B cell (primary cell): ENCODE measurements around the gene PTPN14.

Experiments
- EZH2 ChIP-seq: IDR thresholded peaks from 2 replicates; pipeline ENCODE4 v1.6.1; 2012; ENCODE audit warnings: borderline replicate concordance, low read depth, mild to moderate bottlenecking, moderate library complexity, low read length; ENCODE audit not compliant: insufficient read depth, poor library complexity, severe bottlenecking
- TF ChIP-seq, protein P1 (sequence below): fragments of 200-600 bp; IDR thresholded peaks from one replicate; pipeline ENCODE4 v1.8.0; 2022; ENCODE audit warnings: antibody characterized with exemption, mild to moderate bottlenecking

DNA sequence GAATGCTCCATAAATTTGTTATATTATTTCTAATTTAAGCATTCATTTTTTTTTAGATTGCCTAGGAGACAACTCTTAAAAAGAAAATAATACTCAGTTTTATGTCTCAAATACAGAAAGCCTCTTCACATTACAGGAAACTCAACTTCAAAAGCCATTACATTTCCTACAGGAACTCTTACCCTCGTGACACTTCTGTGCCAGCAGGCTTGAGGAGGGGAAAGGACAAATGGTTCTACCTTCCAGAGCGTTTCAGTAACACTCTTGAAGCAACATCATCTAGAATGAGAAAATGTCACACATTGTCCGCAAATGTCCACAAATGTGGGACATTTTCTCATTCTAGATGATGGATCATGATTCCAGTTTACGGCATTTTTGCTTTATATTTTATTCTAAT, 51.7 kb downstream of the PTPN14 start:
- no peak for TF ChIP-seq EZH2
- TF ChIP-seq, protein P1, sequence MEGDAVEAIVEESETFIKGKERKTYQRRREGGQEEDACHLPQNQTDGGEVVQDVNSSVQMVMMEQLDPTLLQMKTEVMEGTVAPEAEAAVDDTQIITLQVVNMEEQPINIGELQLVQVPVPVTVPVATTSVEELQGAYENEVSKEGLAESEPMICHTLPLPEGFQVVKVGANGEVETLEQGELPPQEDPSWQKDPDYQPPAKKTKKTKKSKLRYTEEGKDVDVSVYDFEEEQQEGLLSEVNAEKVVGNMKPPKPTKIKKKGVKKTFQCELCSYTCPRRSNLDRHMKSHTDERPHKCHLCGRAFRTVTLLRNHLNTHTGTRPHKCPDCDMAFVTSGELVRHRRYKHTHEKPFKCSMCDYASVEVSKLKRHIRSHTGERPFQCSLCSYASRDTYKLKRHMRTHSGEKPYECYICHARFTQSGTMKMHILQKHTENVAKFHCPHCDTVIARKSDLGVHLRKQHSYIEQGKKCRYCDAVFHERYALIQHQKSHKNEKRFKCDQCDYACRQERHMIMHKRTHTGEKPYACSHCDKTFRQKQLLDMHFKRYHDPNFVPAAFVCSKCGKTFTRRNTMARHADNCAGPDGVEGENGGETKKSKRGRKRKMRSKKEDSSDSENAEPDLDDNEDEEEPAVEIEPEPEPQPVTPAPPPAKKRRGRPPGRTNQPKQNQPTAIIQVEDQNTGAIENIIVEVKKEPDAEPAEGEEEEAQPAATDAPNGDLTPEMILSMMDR: no peak
